K562 (cell line): ENCODE results near the gene ARHGAP4. TPM values are rescaled to one million over a fixed set of nuclear protein-coding genes. Genes with fewer than 3 reads are reported as not detected.

ENCODE experiments used
- KAT8 ChIP-seq: fragments of 450-650 bp; IDR thresholded peaks from 2 replicates; pipeline ENCODE4 v1.6.1; 2016; ENCODE audit warnings: low read depth, mild to moderate bottlenecking
- KDM5B ChIP-seq: fragments of 200-600 bp; sonication (generic); IDR thresholded peaks from 2 replicates; pipeline ENCODE4 v1.6.1; 2012; ENCODE audit warnings: low read depth, mild to moderate bottlenecking, moderate library complexity, low read length, control low read depth, inconsistent platforms; ENCODE audit not compliant: insufficient replicate concordance
- KLF13 ChIP-seq: fragments of 450-650 bp; IDR thresholded peaks from 2 replicates; pipeline ENCODE4 v1.6.1; 2016; ENCODE audit warnings: missing genetic modification characterization, low read depth, mild to moderate bottlenecking, missing compliant biosample characterization, moderate library complexity, borderline replicate concordance
- L3MBTL2 ChIP-seq: fragments of 450-650 bp; IDR thresholded peaks from 2 replicates; pipeline ENCODE4 v1.6.1; 2016; ENCODE audit warnings: mild to moderate bottlenecking, moderate library complexity
- NFE2L1 ChIP-seq: fragments of 450-650 bp; IDR thresholded peaks from 2 replicates; pipeline ENCODE4 v1.6.1; 2016; ENCODE audit warnings: missing genetic modification characterization, low read depth, mild to moderate bottlenecking, missing compliant biosample characterization, moderate library complexity, borderline replicate concordance
- PHB ChIP-seq: fragments of 250-450 bp; sonication (Bioruptor Pico); IDR thresholded peaks from 2 replicates; pipeline ENCODE4 v1.5.0; 2021
- SMAD4 ChIP-seq: fragments of 250-450 bp; sonication (Bioruptor Pico); conservative IDR thresholded peaks from 2 replicates; pipeline ENCODE4 v1.8.0; 2021; ENCODE audit warnings: inconsistent platforms, mild to moderate bottlenecking, moderate library complexity
- TEAD4 ChIP-seq, 2 experiments: sonication (generic) in 1 of 2; formaldehyde crosslinking in 1 of 2; IDR thresholded peaks; 2 replicates each; pipeline versions ENCODE4 v1.6.1 to v1.8.0; 2012 to 2022; ENCODE audit warnings: borderline replicate concordance in 1 of 2, inconsistent platforms in 1 of 2, low read length in 1 of 2, mild to moderate bottlenecking in 1 of 2, missing genetic modification reagents in 1 of 2
- ZFX ChIP-seq: sonication (generic); formaldehyde crosslinking; IDR thresholded peaks from 2 replicates; pipeline ENCODE4 v1.8.0; 2022; ENCODE audit warnings: mild to moderate bottlenecking, missing genetic modification reagents, moderate library complexity
- ZKSCAN3 ChIP-seq: fragments of 250-450 bp; sonication (Bioruptor Pico); IDR thresholded peaks from 2 replicates; pipeline ENCODE4 v1.4.0; 2020
- ZNF408 ChIP-seq: fragments of 250-450 bp; sonication (Bioruptor Pico); IDR thresholded peaks from 2 replicates; pipeline ENCODE4 v1.4.0; 2020; ENCODE audit warnings: low read depth, mild to moderate bottlenecking, moderate library complexity
- ZNF707 ChIP-seq: fragments of 250-450 bp; sonication (Bioruptor Pico); conservative IDR thresholded peaks from 2 replicates; pipeline ENCODE4 v1.8.0; 2022; ENCODE audit warnings: inconsistent platforms, mild to moderate bottlenecking, moderate library complexity
- polyA plus RNA-seq, 8 experiments: library from polyadenylated mRNA; depleted of rRNA in 4 of 8; stranded (reverse) in 5 of 8; unstranded in 3 of 8; fragments of >200 nt; fragmentation: Nextera tagmentation in 2 of 8; fragmentation: Illumina TruSeq in 1 of 8; extraction: Ambion mirVana in 2 of 8; extraction: Trizol in 1 of 8; gene quantifications; 2 replicates each; pipeline versions ENCODE4 v1.2.1 to v1.2.3, GENCODE V29; 2011 to 2014; ENCODE audit warnings: inconsistent platforms in 1 of 8, missing spikeins in 1 of 8
- total RNA-seq, 7 experiments: library from RNA; depleted of rRNA in 6 of 7; stranded (reverse); fragments of >200 nt in 6 of 7; fragmentation: Illumina TruSeq in 2 of 7; extraction: Trizol in 2 of 7; gene quantifications; 2 replicates each; pipeline versions ENCODE4 v1.2.1 to v1.2.3, GENCODE V29; 2011 to 2021; ENCODE audit warnings: low replicate concordance in 1 of 7
- TF ChIP-seq, protein P1 (sequence below): sonication (generic); formaldehyde crosslinking; IDR thresholded peaks from 2 replicates; pipeline ENCODE4 v1.8.0; 2023; ENCODE audit warnings: missing genetic modification reagents, mild to moderate bottlenecking, borderline replicate concordance
- TF ChIP-seq, protein P2 (sequence below), 2 experiments: fragments of 150-350 bp in 1 of 2; IDR thresholded peaks; 2 replicates each; pipeline ENCODE4 v1.6.1; 2012 to 2016; ENCODE audit warnings: low read depth in 2 of 2, low read length in 2 of 2, mild to moderate bottlenecking in 1 of 2, moderate library complexity in 1 of 2
- TF ChIP-seq, protein P3 (sequence below): fragments of 250-450 bp; sonication (Bioruptor Pico); IDR thresholded peaks from 2 replicates; pipeline ENCODE4 v1.8.0; 2022; ENCODE audit warnings: inconsistent platforms

ARHGAP4 gene
- total and polyA plus RNA-seq, 9 of the 15 experiments (the other 6 are each of a cell fraction or from before 2014, with no cell fraction given), result 0.30 to 81.8 (median 13.5) TPM

DNA sequence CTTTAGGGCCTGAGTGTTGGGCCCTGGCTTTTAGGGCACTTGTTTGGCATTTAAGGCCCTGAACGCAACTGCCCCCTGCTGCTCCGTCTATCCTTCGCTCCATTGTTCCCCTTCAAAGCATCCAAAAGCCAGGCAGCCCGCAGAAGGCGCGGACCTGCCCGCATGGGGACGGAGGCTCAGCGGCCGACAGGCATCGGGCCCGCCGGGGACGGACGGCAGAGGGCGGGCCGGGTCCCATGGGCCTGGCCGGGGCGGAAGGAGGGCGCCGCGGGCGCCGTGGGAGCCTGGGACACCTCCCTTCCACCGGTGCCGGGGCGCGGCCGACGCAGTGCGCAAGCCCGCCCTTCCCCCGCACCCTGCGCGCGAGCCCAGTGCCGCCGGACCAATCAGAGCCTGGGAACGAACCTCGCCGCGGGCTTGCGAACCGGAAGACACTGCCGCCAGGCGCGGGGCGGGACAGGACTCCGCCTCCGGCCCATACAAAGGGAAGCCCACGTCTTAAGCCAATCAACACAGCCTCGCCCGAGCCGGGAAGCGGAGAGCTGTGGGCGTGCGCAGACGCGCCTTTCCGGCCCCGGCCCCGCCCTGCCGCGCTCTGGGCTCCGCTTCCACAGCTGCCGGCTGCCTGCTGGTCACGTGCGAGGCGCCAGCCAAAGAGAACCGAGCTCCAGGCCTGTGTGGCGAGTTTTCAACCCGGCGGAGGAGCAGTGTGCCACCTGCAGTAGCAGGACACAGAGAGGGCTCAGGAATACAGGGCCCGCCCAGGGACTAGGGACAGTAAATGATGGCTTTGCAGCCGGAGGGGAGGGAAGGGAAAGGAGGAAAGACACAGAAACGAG is 2.1 kb upstream of the ARHGAP4 start (continued):
- TF ChIP-seq, protein P1, sequence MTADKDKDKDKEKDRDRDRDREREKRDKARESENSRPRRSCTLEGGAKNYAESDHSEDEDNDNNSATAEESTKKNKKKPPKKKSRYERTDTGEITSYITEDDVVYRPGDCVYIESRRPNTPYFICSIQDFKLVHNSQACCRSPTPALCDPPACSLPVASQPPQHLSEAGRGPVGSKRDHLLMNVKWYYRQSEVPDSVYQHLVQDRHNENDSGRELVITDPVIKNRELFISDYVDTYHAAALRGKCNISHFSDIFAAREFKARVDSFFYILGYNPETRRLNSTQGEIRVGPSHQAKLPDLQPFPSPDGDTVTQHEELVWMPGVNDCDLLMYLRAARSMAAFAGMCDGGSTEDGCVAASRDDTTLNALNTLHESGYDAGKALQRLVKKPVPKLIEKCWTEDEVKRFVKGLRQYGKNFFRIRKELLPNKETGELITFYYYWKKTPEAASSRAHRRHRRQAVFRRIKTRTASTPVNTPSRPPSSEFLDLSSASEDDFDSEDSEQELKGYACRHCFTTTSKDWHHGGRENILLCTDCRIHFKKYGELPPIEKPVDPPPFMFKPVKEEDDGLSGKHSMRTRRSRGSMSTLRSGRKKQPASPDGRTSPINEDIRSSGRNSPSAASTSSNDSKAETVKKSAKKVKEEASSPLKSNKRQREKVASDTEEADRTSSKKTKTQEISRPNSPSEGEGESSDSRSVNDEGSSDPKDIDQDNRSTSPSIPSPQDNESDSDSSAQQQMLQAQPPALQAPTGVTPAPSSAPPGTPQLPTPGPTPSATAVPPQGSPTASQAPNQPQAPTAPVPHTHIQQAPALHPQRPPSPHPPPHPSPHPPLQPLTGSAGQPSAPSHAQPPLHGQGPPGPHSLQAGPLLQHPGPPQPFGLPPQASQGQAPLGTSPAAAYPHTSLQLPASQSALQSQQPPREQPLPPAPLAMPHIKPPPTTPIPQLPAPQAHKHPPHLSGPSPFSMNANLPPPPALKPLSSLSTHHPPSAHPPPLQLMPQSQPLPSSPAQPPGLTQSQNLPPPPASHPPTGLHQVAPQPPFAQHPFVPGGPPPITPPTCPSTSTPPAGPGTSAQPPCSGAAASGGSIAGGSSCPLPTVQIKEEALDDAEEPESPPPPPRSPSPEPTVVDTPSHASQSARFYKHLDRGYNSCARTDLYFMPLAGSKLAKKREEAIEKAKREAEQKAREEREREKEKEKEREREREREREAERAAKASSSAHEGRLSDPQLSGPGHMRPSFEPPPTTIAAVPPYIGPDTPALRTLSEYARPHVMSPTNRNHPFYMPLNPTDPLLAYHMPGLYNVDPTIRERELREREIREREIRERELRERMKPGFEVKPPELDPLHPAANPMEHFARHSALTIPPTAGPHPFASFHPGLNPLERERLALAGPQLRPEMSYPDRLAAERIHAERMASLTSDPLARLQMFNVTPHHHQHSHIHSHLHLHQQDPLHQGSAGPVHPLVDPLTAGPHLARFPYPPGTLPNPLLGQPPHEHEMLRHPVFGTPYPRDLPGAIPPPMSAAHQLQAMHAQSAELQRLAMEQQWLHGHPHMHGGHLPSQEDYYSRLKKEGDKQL (CRISPR knock-in tag), result no peak
- TF ChIP-seq ZNF408 (CRISPR knock-in tag) (no peak), PHB (CRISPR knock-in tag) (no peak), KAT8 (no peak), KLF13 (tag) (no peak), ZFX (CRISPR knock-in tag) (peak; percentile 72), L3MBTL2 (peak; percentile 68), KDM5B (peak; percentile 37), TEAD4 (IDR thresholded peaks at IDR 0.05; ENCODE audit: low read length) (no peak), TEAD4 (CRISPR knock-in tag; IDR thresholded peaks at IDR 0.05; ENCODE audit: borderline replicate concordance) (no peak), ZKSCAN3 (CRISPR knock-in tag) (no peak), ZNF707 (no peak), NFE2L1 (no peak), SMAD4 (CRISPR knock-in tag) (peak; percentile 70)
- TF ChIP-seq, protein P2, sequence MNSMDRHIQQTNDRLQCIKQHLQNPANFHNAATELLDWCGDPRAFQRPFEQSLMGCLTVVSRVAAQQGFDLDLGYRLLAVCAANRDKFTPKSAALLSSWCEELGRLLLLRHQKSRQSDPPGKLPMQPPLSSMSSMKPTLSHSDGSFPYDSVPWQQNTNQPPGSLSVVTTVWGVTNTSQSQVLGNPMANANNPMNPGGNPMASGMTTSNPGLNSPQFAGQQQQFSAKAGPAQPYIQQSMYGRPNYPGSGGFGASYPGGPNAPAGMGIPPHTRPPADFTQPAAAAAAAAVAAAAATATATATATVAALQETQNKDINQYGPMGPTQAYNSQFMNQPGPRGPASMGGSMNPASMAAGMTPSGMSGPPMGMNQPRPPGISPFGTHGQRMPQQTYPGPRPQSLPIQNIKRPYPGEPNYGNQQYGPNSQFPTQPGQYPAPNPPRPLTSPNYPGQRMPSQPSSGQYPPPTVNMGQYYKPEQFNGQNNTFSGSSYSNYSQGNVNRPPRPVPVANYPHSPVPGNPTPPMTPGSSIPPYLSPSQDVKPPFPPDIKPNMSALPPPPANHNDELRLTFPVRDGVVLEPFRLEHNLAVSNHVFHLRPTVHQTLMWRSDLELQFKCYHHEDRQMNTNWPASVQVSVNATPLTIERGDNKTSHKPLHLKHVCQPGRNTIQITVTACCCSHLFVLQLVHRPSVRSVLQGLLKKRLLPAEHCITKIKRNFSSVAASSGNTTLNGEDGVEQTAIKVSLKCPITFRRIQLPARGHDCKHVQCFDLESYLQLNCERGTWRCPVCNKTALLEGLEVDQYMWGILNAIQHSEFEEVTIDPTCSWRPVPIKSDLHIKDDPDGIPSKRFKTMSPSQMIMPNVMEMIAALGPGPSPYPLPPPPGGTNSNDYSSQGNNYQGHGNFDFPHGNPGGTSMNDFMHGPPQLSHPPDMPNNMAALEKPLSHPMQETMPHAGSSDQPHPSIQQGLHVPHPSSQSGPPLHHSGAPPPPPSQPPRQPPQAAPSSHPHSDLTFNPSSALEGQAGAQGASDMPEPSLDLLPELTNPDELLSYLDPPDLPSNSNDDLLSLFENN (IDR thresholded peaks at IDR 0.05; ENCODE audit: low read depth in 2 of 2, low read length in 2 of 2), result no peak
- TF ChIP-seq, protein P3, sequence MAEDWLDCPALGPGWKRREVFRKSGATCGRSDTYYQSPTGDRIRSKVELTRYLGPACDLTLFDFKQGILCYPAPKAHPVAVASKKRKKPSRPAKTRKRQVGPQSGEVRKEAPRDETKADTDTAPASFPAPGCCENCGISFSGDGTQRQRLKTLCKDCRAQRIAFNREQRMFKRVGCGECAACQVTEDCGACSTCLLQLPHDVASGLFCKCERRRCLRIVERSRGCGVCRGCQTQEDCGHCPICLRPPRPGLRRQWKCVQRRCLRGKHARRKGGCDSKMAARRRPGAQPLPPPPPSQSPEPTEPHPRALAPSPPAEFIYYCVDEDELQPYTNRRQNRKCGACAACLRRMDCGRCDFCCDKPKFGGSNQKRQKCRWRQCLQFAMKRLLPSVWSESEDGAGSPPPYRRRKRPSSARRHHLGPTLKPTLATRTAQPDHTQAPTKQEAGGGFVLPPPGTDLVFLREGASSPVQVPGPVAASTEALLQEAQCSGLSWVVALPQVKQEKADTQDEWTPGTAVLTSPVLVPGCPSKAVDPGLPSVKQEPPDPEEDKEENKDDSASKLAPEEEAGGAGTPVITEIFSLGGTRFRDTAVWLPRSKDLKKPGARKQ (CRISPR knock-in tag), result no peak
